ENCODE measurements around the gene MEA1. TPM values are rescaled to one million over a fixed set of nuclear protein-coding genes. Genes with fewer than 3 reads are reported as not detected.
A peak's percentile ranks its signal among the peaks of the same experiment; 100 is the strongest.
"Not testable (repeated sequence)": the region's sequence is repeated elsewhere in the genome, so short reads cannot be mapped to it uniquely, and the experiment has no call there.

The MEA1 gene
- total RNA-seq, 2 experiments from 2014 or later: 90.2 to 94.4 TPM

- no peaks in the 10 kb centered on the region for H3K9me3 Mint-ChIP-seq
- intact Hi-C loops (cut with micrococcal nuclease): loop anchor here (1.0 to 10.0 kb wide), 5 partner anchors 39 to 279 kb away; partner anchors contain the start of genes CNPY3, KLHDC3, PEX6 and PPP2R5D
- peak within 1 kb of the TSS; percentile 98 for H3K4me3 Mint-ChIP-seq
- H3K4me1 Mint-ChIP-seq (ENCODE audit: low read depth): peaks cover 44% of the 10 kb centered on the region
- no peaks in the 10 kb centered on the region for H3K27me3 Mint-ChIP-seq
- CTCF ChIA-PET: interaction anchor here (0.7 to 1.0 kb wide), 4 partner anchors 21 to 175 kb away, joined by 3 to 4 read pairs (median 4); partner anchors contain the start of gene DNPH1
- DNase-seq: peak; percentile 96
- peaks cover 44% of the 10 kb centered on the region for H3K36me3 Mint-ChIP-seq
- POLR2A ChIA-PET: interaction anchor here (0.9 to 2.0 kb wide), 6 partner anchors 18 to 121 kb away, joined by 3 to 11 read pairs (median 4); partner anchors contain the start of genes KLHDC3, MEA1 and RRP36
- peak within 1 kb of the TSS; percentile 95 for H3K27ac Mint-ChIP-seq
Measured at GRCh38 chr6:43053545-43054205, 39.9 kb upstream of the MEA1 start, which contains the start of gene CUL7. Gene CUL7, minus strand, starts transcription at chr6:43053851. Its CDS starts 1,063 bp downstream, at chr6:43052788.

- peak; percentile 44 for DNase-seq
- Mint-ChIP-seq H3K9me3 (no peaks in the 10 kb centered on the region), H3K27ac (peak overlapping the region; percentile 95), H3K4me3 (peak overlapping the region; percentile 98), H3K36me3 (peaks cover 44% of the 10 kb centered on the region), H3K4me1 (ENCODE audit: low read depth) (peaks cover 37% of the 10 kb centered on the region), H3K27me3 (no peaks in the 10 kb centered on the region)
- ChIA-PET CTCF (interaction anchor here (0.9 to 1.5 kb wide), 3 partner anchors 21 to 176 kb away, joined by 3 to 6 read pairs (median 4); partner anchors contain the start of gene DNPH1), POLR2A (interaction anchor here (0.9 to 2.0 kb wide), 5 partner anchors 24 to 122 kb away, joined by 3 to 11 read pairs (median 4); partner anchors contain the start of genes KLHDC3, MEA1 and RRP36)
- intact Hi-C loops (cut with micrococcal nuclease): loop anchor here (1.0 to 10.0 kb wide), 5 partner anchors 39 to 278 kb away; partner anchors contain the start of genes CNPY3, KLHDC3, PEX6 and PPP2R5D
Measured at GRCh38 chr6:43052842-43053544, 39.2 kb upstream of the MEA1 start.

DNA sequence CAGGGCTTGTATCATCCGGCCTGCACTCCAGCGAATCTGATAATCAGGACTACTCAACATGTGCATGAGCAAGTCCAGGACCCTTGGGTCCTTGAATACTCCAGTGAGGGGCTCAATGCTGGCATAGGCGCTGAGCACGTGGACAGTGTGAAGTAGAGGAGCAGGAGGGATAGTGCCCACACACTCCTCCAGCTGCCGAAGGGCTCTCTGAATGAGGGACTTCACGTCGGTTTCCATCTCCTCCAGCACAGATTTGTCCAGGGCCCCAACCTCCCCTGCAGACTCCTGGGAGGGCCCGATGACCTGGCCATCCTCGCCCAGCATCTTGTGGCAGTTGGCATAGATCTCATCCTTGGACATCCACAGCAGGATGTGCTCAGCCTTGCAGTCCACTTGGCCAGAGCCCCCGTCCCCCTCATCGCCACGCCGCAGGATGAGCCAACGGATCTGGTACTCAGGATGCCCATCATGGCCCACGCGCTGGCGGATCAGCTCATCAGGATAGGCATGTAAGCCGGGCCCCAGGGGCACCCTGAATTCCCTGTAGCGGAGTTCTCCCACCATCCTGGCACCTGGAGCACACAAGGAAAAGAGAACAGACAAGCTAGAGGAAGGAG, 38.6 kb upstream of the MEA1 start:
- peak overlapping the region; percentile 98 for H3K4me3 Mint-ChIP-seq
- H3K9me3 Mint-ChIP-seq: no peaks in the 10 kb centered on the region
- no peaks in the 10 kb centered on the region for H3K27me3 Mint-ChIP-seq
- H3K4me1 Mint-ChIP-seq (ENCODE audit: low read depth): peaks cover 32% of the 10 kb centered on the region
- DNase-seq: no peak
- intact Hi-C loops (cut with micrococcal nuclease): loop anchor here (2.0 to 10.0 kb wide), 2 partner anchors 68 to 278 kb away; partner anchors contain the start of gene PPP2R5D
- H3K36me3 Mint-ChIP-seq: peaks cover 46% of the 10 kb centered on the region
- ChIA-PET POLR2A (interaction anchor here (2.0 kb wide), 1 partner anchor 31 kb away, joined by 8 read pairs; the partner anchor contains the start of gene RRP36), CTCF (interaction anchor here (1.5 kb wide), 1 partner anchor 91 kb away, joined by 6 read pairs; no protein-coding TSS in a partner anchor)
- peak overlapping the region; percentile 95 for H3K27ac Mint-ChIP-seq

DNA sequence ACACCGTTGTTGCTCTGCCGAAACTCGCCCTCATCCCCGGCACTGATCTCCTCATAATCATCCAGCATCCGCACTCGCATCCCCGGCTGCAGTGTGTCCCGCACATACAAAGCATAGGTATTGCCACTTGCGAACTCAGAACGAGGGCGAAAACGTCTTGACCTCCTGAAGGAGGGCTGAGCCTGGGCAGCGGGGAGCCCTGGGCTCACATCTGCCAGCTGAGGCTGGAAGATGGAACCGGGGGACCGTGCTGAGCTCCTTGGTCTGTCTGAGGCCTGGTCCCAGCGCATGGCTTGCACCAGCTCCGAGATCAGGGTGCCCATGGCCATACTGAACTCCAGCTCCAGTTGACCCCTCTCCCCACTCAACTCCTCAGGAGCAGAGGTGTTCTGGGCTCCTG, 37.2 kb upstream of the MEA1 start:
- H3K27me3 Mint-ChIP-seq: no peaks in the 10 kb centered on the region
- ChIA-PET POLR2A (interaction anchor here (0.5 to 0.9 kb wide), 2 partner anchors 8 to 420 kb away, joined by 3 read pairs; partner anchors contain the start of genes KLC4 and MRPL2), CTCF (no interaction called here)
- no peak for DNase-seq
- no peak overlapping the region for H3K27ac Mint-ChIP-seq
- no peak overlapping the region for H3K4me3 Mint-ChIP-seq
- intact Hi-C loops (cut with micrococcal nuclease): loop anchor here (10.0 kb wide), 1 partner anchor 276 kb away; no protein-coding TSS in a partner anchor
- H3K9me3 Mint-ChIP-seq: no peaks in the 10 kb centered on the region
- H3K36me3 Mint-ChIP-seq: peaks cover 45% of the 10 kb centered on the region
- H3K4me1 Mint-ChIP-seq (ENCODE audit: low read depth): peaks cover 32% of the 10 kb centered on the region

GRCh38 chr6:43047998-43048397, 34.3 kb upstream of the MEA1 start:
- CTCF ChIA-PET: interaction anchor here (1.2 kb wide), 1 partner anchor 96 kb away, joined by 3 read pairs; no protein-coding TSS in a partner anchor
- POLR2A ChIA-PET: no interaction called here

GRCh38 chr6:43045371-43045930, 31.7 kb upstream of the MEA1 start:
- ChIA-PET CTCF (interaction anchor here (0.6 to 1.0 kb wide), 3 partner anchors 19 to 98 kb away, joined by 3 to 4 read pairs (median 3); partner anchors contain the start of gene RRP36), POLR2A (no interaction called here)
- intact Hi-C loops (cut with micrococcal nuclease): no loop called here
- no peaks in the 10 kb centered on the region for H3K9me3 Mint-ChIP-seq
- peaks cover under 1% of the 10 kb centered on the region for H3K4me1 Mint-ChIP-seq (ENCODE audit: low read depth)
- H3K4me3 Mint-ChIP-seq: no peak overlapping the region
- no peaks in the 10 kb centered on the region for H3K27me3 Mint-ChIP-seq
- DNase-seq: no peak
- peaks cover 44% of the 10 kb centered on the region for H3K36me3 Mint-ChIP-seq
- no peak overlapping the region for H3K27ac Mint-ChIP-seq

More at GRCh38 chr6:43047998-43048397, 34.3 kb upstream of the MEA1 start:
- H3K4me3 Mint-ChIP-seq: no peak overlapping the region
- peaks cover 43% of the 10 kb centered on the region for H3K36me3 Mint-ChIP-seq
- DNase-seq: no peak
- no peaks in the 10 kb centered on the region for H3K9me3 Mint-ChIP-seq
- intact Hi-C loops (cut with micrococcal nuclease): no loop called here
- no peak overlapping the region for H3K27ac Mint-ChIP-seq
- H3K4me1 Mint-ChIP-seq (ENCODE audit: low read depth): peaks cover 22% of the 10 kb centered on the region
- H3K27me3 Mint-ChIP-seq: no peaks in the 10 kb centered on the region

- Mint-ChIP-seq H3K36me3 (peaks cover 41% of the 10 kb centered on the region), H3K4me1 (ENCODE audit: low read depth) (no peaks in the 10 kb centered on the region), H3K4me3 (no peak overlapping the region), H3K9me3 (no peaks in the 10 kb centered on the region), H3K27ac (no peak overlapping the region), H3K27me3 (no peaks in the 10 kb centered on the region)
- POLR2A ChIA-PET: interaction anchor here (0.8 kb wide), 1 partner anchor 13 kb away, joined by 3 read pairs; no protein-coding TSS in a partner anchor
- intact Hi-C loops (cut with micrococcal nuclease): no loop called here
- CTCF ChIA-PET: no interaction called here
- no peak for DNase-seq
Measured at GRCh38 chr6:43043310-43043709, 29.6 kb upstream of the MEA1 start.

- H3K9me3 Mint-ChIP-seq; H3K4me1 Mint-ChIP-seq (ENCODE audit: low read depth); H3K27me3 Mint-ChIP-seq; H3K27ac Mint-ChIP-seq; CTCF ChIA-PET; POLR2A ChIA-PET; H3K4me3 Mint-ChIP-seq; intact Hi-C loops (cut with micrococcal nuclease); DNase-seq: not testable (repeated sequence)
- H3K36me3 Mint-ChIP-seq: peaks cover 40% of the 10 kb centered on the region
Measured at GRCh38 chr6:43041475-43041874, 27.7 kb upstream of the MEA1 start.

GRCh38 chr6:43040542-43041257, 27.0 kb upstream of the MEA1 start:
- no peaks in the 10 kb centered on the region for H3K9me3 Mint-ChIP-seq
- intact Hi-C loops (cut with micrococcal nuclease): no loop called here
- H3K27me3 Mint-ChIP-seq: no peaks in the 10 kb centered on the region
- peaks cover 37% of the 10 kb centered on the region for H3K36me3 Mint-ChIP-seq
- CTCF ChIA-PET: no interaction called here
- no peak overlapping the region for H3K4me3 Mint-ChIP-seq
- no peak overlapping the region for H3K27ac Mint-ChIP-seq
- DNase-seq: no peak
- POLR2A ChIA-PET: no interaction called here
- H3K4me1 Mint-ChIP-seq (ENCODE audit: low read depth): no peaks in the 10 kb centered on the region

- Mint-ChIP-seq H3K4me1 (ENCODE audit: low read depth) (no peaks in the 10 kb centered on the region), H3K36me3 (peaks cover 35% of the 10 kb centered on the region), H3K27me3 (no peaks in the 10 kb centered on the region), H3K27ac (no peak overlapping the region), H3K9me3 (no peaks in the 10 kb centered on the region), H3K4me3 (no peak overlapping the region)
- intact Hi-C loops (cut with micrococcal nuclease): no loop called here
- POLR2A ChIA-PET: no interaction called here
- DNase-seq: no peak
- CTCF ChIA-PET: interaction anchor here (0.8 kb wide), 1 partner anchor 91 kb away, joined by 3 read pairs; no protein-coding TSS in a partner anchor
Measured at GRCh38 chr6:43038727-43039126, 25.0 kb upstream of the MEA1 start.

DNA sequence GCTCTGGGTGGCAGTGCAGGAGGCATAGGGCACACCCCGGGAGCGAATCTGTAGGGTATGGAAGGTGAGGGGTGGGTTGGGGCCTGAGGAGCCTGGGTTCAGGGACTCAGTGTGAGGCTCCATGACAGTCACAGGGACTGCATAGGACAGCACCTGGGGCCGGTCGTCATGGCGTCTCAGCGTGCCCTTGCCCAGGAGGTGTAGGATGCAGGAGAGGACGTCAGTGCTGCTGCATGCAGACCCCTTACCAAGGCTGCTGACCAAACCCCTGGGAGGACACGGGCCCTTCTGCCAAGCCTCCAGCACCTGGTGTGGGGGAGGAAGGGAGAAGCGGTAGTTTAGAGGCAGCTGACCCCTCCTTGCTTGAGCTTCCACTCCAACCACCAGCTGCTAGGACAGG, 24.0 kb upstream of the MEA1 start:
- H3K27ac Mint-ChIP-seq: no peak overlapping the region
- peaks cover 35% of the 10 kb centered on the region for H3K36me3 Mint-ChIP-seq
- H3K27me3 Mint-ChIP-seq: no peaks in the 10 kb centered on the region
- intact Hi-C loops (cut with micrococcal nuclease): no loop called here
- ChIA-PET CTCF (interaction anchor here (0.8 kb wide), 1 partner anchor 92 kb away, joined by 3 read pairs; no protein-coding TSS in a partner anchor), POLR2A (no interaction called here)
- no peaks in the 10 kb centered on the region for H3K9me3 Mint-ChIP-seq
- no peaks in the 10 kb centered on the region for H3K4me1 Mint-ChIP-seq (ENCODE audit: low read depth)
- H3K4me3 Mint-ChIP-seq: no peak overlapping the region
- no peak for DNase-seq

Data from activated CD4-positive, alpha-beta memory T cell treated with anti-CD3 and anti-CD28 coated beads for 36 hours (primary cell).